Measurements from ENCODE around the gene STK11. TPM values are rescaled to one million over a fixed set of nuclear protein-coding genes. Genes with fewer than 3 reads are reported as not detected.

STK11 gene
- total RNA-seq, 4 donors from 2014 or later: 98.4 to 135 (median 117) TPM

DNA sequence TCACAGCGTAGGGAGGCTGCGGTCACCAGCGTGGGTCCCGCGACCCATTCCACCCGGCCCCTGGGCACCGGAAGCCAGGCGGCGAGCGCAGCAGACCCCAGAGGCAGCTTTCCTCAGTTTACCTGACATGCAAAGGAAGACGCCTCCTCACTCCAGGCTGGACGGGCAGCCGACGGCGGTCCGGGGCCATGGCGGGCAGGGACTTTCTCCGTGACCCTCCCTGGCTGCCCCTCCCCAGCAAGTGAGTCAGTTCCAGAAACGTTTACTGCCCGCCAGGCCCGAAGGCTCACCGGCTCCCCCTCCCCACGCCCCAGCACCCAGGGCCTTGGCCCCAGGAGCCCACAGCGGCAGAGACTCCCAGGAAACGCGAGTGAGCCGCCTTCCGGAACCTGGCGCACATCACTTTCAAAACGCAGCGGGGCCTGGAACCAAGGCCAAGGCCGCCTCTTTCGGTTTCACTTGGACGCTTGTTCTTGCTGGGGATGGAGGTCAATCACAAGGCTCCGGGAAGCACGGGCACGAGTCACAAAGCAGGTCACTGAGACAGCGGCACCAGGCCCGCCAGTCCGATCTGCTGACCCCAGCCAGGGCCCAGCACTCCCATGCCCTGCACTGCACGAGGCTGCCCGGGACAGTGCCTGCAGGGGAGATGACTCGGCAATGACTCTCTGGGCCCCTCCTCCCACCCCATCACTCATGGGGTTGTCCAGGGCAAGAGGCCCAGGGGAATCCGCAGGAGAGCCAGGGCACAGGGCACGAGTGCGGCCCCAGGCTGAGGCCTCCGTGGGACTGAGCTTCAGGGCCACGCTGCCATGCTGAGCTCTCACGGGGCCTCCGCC is 36.8 kb upstream of the STK11 start:
- peaks cover 0 to 11% (median 0%) of the 10 kb centered on the region in 3 donors for H3K36me3 ChIP-seq
- peak overlapping the region; percentile 74 to 87 (median 81) for H3K27ac ChIP-seq
- peak overlapping the region; percentile 20 to 42 (median 32) for H3K4me3 ChIP-seq
- no peaks in the 10 kb centered on the region for H3K27me3 ChIP-seq
- no peaks in the 10 kb centered on the region for H3K9me3 ChIP-seq
- no peak for TF ChIP-seq POLR2A (IDR thresholded peaks at IDR 0.05)
- TF ChIP-seq, protein P1, sequence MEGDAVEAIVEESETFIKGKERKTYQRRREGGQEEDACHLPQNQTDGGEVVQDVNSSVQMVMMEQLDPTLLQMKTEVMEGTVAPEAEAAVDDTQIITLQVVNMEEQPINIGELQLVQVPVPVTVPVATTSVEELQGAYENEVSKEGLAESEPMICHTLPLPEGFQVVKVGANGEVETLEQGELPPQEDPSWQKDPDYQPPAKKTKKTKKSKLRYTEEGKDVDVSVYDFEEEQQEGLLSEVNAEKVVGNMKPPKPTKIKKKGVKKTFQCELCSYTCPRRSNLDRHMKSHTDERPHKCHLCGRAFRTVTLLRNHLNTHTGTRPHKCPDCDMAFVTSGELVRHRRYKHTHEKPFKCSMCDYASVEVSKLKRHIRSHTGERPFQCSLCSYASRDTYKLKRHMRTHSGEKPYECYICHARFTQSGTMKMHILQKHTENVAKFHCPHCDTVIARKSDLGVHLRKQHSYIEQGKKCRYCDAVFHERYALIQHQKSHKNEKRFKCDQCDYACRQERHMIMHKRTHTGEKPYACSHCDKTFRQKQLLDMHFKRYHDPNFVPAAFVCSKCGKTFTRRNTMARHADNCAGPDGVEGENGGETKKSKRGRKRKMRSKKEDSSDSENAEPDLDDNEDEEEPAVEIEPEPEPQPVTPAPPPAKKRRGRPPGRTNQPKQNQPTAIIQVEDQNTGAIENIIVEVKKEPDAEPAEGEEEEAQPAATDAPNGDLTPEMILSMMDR (IDR thresholded peaks at IDR 0.05): no peak
- peak; percentile 47 to 76 (median 50) for DNase-seq
- peaks cover 0 to 54% (median 19%) of the 10 kb centered on the region in 4 donors for H3K4me1 ChIP-seq

DNA sequence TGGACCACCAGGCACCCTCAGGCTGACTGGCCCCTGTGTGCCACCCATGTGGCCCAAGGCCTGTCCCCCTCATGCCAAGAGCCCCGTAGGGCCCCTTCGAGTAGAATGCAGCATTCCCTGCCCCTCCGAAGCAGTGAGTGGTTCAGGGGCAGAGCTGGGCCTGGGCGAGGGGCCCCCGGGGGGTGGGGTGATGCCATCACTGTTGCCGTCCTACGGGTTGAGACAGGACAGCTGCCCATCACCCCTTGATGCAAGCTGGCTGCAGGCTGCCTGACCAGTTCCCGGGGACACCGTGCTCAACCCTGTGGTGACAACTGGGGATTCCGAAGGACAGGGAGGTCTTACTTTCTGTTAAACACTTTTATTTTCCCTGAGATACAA is 36.2 kb upstream of the STK11 start:
- Histone ChIP-seq H3K4me3 (peak overlapping the region in 3 of 4 donors; percentile 26 to 42 (median 38)), H3K27ac (peak overlapping the region; percentile 74 to 87 (median 81)), H3K27me3 (no peaks in the 10 kb centered on the region), H3K4me1 (peaks cover 0 to 50% (median 19%) of the 10 kb centered on the region in 4 donors), H3K9me3 (no peaks in the 10 kb centered on the region), H3K36me3 (peaks cover 0 to 11% (median 0%) of the 10 kb centered on the region in 3 donors)
- TF ChIP-seq, protein P1 (IDR thresholded peaks at IDR 0.05): no peak
- no peak for TF ChIP-seq POLR2A (IDR thresholded peaks at IDR 0.05)
- peak in 1 of 3 donors; percentile 48 for DNase-seq

DNA sequence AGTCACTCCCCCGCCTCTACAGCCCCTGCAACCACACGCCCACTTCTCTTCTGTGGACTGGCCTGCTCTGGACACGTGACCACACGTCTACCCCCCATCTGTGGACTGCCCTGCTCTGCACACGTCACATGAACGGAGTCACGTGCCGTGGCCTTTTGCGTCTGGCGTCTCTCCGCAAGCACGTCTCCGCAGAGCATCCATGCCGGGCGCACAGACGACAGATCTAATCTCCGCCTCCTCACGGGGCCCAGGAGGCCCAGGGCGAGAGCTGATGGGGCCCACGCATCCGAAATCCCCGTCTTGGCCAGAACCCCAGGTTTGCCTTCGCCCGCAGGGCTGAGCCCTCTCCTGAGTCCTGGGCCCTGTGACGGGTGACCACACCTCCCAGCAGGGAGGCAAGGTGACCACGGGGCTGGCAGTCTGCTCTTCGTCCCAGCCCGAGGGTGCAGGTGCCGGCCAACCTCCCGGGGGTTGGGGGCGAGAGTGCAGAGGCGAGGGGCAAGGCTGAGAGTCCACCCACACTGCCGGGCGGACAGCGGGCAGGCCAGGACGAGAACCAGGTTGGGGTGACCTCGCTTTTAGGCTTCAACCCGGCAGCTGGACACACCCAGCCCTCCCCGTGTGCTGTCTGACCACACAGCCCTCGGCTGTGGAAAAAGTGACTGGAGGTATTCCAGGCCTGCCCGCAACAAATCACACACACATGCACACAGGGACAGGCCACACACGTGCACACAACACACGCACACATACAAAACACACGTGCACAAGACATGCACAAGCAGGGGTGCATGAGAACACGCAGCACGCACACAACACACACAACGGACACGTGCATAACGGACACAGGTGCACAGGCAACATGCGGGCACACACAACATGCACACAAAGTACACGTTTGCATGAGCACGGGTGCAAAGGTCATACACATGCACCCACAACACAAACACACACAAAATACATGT is 35.4 kb upstream of the STK11 start:
- peak overlapping the region; percentile 74 to 87 (median 81) for H3K27ac ChIP-seq
- no peak for TF ChIP-seq POLR2A (IDR thresholded peaks at IDR 0.05)
- TF ChIP-seq, protein P1 (IDR thresholded peaks at IDR 0.05): no peak
- peaks cover 0 to 50% (median 19%) of the 10 kb centered on the region in 4 donors for H3K4me1 ChIP-seq
- peaks cover 0 to 11% (median 0%) of the 10 kb centered on the region in 3 donors for H3K36me3 ChIP-seq
- no peaks in the 10 kb centered on the region for H3K9me3 ChIP-seq
- peak in 2 of 3 donors; percentile 39 to 48 for DNase-seq
- no peaks in the 10 kb centered on the region for H3K27me3 ChIP-seq
- H3K4me3 ChIP-seq: peak overlapping the region in 1 of 4 donors; percentile 38

DNA sequence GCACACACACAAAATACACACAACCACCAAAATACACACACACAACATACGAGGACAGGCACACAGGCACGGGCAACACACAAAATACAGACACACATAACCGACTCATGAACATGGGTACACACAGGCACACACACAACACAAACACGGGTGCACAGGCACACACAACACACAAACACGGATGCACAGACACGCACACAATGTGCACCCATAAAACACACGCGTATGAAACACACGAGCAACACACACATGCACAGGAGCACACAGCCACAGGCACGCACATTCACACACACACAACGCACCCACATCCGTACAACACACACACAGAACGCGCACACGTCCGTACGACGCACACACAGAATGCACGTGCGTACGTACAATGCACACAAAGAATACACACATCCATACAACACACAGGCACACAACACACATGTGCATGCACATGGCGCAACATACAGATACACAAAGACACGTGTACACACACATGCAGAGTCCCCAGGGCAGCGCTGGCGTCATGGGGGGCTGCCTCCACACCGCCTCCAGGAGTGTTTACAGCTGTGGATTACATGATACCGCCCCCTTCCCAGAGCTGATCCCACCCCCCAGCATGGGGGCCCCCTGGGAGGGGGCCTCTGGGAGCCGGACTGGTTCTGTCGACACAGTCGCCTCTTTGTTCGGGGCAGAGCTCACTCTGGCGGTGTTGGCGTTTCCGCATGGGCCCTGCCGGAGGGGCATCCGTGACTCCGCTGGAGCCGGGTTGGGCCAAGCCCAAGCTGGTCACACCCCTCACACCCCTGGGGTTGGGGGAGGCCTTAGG is 34.4 kb upstream of the STK11 start:
- DNase-seq: peak in 1 of 3 donors; percentile 48
- H3K36me3 ChIP-seq: peaks cover 0 to 11% (median 0%) of the 10 kb centered on the region in 3 donors
- peak overlapping the region in 1 of 4 donors; percentile 87 for H3K4me3 ChIP-seq
- H3K4me1 ChIP-seq: peaks cover 0 to 50% (median 19%) of the 10 kb centered on the region in 4 donors
- no peaks in the 10 kb centered on the region for H3K9me3 ChIP-seq
- peak overlapping the region in 3 of 4 donors; percentile 13 to 99 (median 92) for H3K27ac ChIP-seq
- H3K27me3 ChIP-seq: no peaks in the 10 kb centered on the region
- no peak for TF ChIP-seq POLR2A (IDR thresholded peaks at IDR 0.05)
- TF ChIP-seq, protein P1 (IDR thresholded peaks at IDR 0.05): no peak
